ENCODE measurements around the gene ZNF473. TPM values are rescaled to one million over a fixed set of nuclear protein-coding genes. Genes with fewer than 3 reads are reported as not detected.

Gene ZNF473
- total RNA-seq, 4 donors from 2014 or later: 6.7 to 16.7 (median 10.5) TPM

DNA sequence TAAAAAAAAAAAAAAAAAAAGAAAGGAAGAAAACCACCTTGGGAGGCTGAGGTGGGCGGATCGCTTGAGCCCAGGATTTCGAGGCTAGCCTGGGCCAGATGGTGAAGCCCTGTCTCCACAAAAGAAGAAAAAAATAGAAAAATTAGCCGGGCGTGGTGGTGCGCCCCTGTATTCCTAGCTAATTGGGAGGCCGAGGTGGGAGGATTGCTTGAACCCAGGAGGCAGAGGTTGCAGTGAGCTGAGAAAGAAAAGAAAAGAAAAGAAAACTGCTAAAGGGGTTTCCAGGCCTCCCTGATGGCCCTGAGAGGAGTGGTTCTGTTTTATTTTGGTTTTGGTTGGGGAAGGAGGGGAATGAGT lies 723 bp downstream of the ZNF473 start:
- no peak for TF ChIP-seq POLR2A (IDR thresholded peaks at IDR 0.05)
- TF ChIP-seq, protein P1, sequence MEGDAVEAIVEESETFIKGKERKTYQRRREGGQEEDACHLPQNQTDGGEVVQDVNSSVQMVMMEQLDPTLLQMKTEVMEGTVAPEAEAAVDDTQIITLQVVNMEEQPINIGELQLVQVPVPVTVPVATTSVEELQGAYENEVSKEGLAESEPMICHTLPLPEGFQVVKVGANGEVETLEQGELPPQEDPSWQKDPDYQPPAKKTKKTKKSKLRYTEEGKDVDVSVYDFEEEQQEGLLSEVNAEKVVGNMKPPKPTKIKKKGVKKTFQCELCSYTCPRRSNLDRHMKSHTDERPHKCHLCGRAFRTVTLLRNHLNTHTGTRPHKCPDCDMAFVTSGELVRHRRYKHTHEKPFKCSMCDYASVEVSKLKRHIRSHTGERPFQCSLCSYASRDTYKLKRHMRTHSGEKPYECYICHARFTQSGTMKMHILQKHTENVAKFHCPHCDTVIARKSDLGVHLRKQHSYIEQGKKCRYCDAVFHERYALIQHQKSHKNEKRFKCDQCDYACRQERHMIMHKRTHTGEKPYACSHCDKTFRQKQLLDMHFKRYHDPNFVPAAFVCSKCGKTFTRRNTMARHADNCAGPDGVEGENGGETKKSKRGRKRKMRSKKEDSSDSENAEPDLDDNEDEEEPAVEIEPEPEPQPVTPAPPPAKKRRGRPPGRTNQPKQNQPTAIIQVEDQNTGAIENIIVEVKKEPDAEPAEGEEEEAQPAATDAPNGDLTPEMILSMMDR (IDR thresholded peaks at IDR 0.05): no peak
- 87 to 90% methylated on average over 7 of the region's 7 CpGs for WGBS, 2 donors
- no peak for DNase-seq (ENCODE audit: low spot score in 2 of 2)
- H3K4me3 ChIP-seq (ENCODE audit: low read depth, poor library complexity, severe bottlenecking): no peak overlapping the region
- intact Hi-C loops (cut with DNase I; ENCODE audit: low total_unique reads): no loop called here

DNA sequence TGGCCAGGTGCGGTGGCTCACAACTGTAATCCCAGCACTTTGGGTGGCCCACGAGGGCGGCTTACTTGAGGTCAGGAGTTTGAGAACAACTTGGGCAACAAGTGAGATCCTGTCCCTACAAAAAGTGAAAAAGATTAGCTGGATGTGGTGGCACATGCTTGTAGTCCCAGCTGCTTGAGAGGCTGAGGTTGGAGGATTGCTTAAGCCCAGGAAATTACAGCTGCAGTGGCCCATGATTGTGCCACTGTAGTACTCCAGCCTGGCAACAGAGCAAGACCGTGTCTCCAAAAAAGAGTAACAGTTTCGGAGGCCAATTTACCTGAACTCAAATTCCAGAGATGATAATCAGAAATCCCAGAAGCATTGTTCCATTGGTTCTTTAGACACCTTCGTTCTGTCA lies 4.4 kb downstream of the ZNF473 start:
- intact Hi-C loops (cut with DNase I; ENCODE audit: low total_unique reads): no loop called here
- H3K4me3 ChIP-seq (ENCODE audit: low read depth, poor library complexity, severe bottlenecking): no peak overlapping the region
- no peak for DNase-seq (ENCODE audit: low spot score in 2 of 2)
- TF ChIP-seq, protein P1 (IDR thresholded peaks at IDR 0.05): no peak
- no peak for TF ChIP-seq POLR2A (IDR thresholded peaks at IDR 0.05)
- WGBS, 2 donors: 86 to 93% methylated on average over 6 of the region's 6 CpGs

DNA sequence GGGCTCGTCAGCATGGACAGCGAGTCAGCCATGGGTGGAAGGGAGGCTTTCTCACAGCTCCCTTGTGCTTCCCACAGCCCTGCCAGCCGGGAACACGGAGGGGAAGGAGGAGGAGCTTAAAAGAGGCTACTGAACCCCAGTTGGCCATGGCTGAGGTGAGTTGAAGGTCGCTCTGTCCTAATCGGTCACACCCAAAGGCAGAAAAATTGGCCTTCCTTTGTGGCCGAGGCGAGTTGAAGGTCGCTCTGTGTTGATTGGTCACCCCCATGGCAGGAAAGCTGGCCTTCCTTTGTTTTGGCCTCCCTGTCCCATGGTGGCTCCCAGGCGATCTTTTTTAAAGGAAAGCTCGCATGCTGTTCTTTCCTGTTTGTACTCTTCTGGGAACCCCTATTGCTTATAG lies 5.1 kb downstream of the ZNF473 start:
- intact Hi-C loops (cut with DNase I; ENCODE audit: low total_unique reads): no loop called here
- TF ChIP-seq, protein P1 (IDR thresholded peaks at IDR 0.05): no peak
- WGBS, 2 donors: 81 to 89% methylated on average over 11 of the region's 11 CpGs
- H3K4me3 ChIP-seq (ENCODE audit: low read depth, poor library complexity, severe bottlenecking): no peak overlapping the region
- no peak for DNase-seq (ENCODE audit: low spot score in 2 of 2)

DNA sequence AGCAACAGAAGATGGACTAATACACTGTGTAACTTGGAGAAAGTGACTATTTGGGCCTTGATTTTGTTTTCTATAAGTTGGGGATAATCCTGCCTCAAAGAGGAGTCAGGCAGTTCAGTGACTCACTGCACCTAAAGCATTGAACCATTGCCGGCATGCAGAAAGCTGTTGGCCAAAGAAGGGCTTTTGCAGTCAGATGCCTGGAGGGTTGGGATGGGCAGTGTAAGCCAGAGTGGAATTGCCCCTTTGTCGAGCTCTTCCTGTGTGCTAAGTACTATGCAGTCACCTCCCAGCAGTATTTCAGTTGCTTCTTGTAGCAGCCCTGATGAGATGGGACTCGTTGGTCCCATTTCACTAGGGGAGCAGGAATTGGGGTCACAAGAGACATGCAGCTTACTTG lies 11.1 kb downstream of the ZNF473 start:
- H3K4me3 ChIP-seq (ENCODE audit: low read depth, poor library complexity, severe bottlenecking): no peak overlapping the region
- no peak for DNase-seq (ENCODE audit: low spot score in 2 of 2)
- intact Hi-C loops (cut with DNase I; ENCODE audit: low total_unique reads): no loop called here
- 57 to 70% methylated on average over 3 of the region's 3 CpGs for WGBS, 2 donors
- TF ChIP-seq POLR2A (IDR thresholded peaks at IDR 0.05): no peak
- TF ChIP-seq, protein P1 (IDR thresholded peaks at IDR 0.05): no peak

DNA sequence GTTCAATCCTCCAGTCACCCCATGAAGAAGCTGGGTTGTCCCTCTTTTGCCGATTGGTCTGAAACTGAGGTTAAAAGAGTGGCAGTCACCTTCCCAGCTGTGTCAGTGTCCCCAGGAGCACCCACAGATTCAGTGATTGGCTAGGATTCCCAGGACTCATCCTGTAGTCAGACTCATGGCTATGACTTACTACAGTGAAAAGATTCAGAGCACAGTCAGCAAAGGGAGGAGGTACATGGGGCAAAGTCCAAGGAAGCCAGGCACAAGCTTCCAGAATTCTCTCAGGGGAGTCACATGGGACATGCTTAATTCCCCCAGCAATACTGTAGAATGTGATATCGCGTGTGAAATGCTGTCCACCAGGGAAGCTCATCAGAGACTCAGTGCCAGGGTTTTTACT lies 14.2 kb downstream of the ZNF473 start:
- no peak for DNase-seq (ENCODE audit: low spot score in 2 of 2)
- TF ChIP-seq, protein P1 (IDR thresholded peaks at IDR 0.05): no peak
- TF ChIP-seq POLR2A (IDR thresholded peaks at IDR 0.05): no peak
- intact Hi-C loops (cut with DNase I; ENCODE audit: low total_unique reads): no loop called here
- H3K4me3 ChIP-seq (ENCODE audit: low read depth, poor library complexity, severe bottlenecking): no peak overlapping the region
- WGBS, 2 donors: 89 to 96% methylated on average over 3 of the region's 3 CpGs

DNA sequence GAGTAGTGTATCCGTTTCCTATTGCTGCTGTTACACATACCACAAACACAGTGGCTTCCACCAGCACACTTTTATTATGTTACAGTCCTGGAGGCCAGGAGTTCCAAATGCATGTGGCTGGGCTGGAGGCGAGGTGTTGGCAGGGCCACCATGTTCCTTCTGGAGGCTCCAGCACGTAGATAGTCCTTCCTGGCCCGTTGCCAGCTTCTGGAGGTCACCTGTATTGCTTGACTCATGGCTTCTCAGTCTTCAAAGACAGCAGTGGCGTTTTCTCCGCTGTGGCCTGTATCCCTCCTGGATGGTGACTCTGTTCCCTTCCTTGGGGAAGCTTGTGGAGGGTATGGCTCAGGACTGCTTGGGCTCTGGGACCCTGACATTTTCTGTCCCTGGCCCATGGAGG lies 15.2 kb downstream of the ZNF473 start:
- DNase-seq (ENCODE audit: low spot score in 2 of 2): no peak
- TF ChIP-seq, protein P1 (IDR thresholded peaks at IDR 0.05): no peak
- TF ChIP-seq POLR2A (IDR thresholded peaks at IDR 0.05): no peak
- no peak overlapping the region for H3K4me3 ChIP-seq (ENCODE audit: low read depth, poor library complexity, severe bottlenecking)
- 86 to 89% methylated on average over 6 of the region's 6 CpGs for WGBS, 2 donors
- intact Hi-C loops (cut with DNase I; ENCODE audit: low total_unique reads): no loop called here

Measured in lower leg skin (tissue), 4 donors.